Stomach (tissue), 9 donors: ENCODE results near the gene PSORS1C2. TPM values are rescaled to one million over a fixed set of nuclear protein-coding genes. Genes with fewer than 3 reads are reported as not detected.
A peak's percentile ranks its signal among the peaks of the same experiment; 100 is the strongest.

Experiments
- DNase-seq, 2 donors: peaks; one replicate each; pipeline versions ENCODE4 v3.0.0 to v3.0.0-alpha.2; 2013 to 2019
- H3K27ac ChIP-seq, 5 donors: fragments of 200-600 bp in 4 of 5; sonication (generic) in 4 of 5; one replicate each; pipeline ENCODE4 v1.5.1; 2013 to 2019; ENCODE audit warnings: mild to moderate bottlenecking in 1 of 5, moderate library complexity in 1 of 5
- H3K27me3 ChIP-seq, 3 donors: fragments of 200-600 bp; sonication (generic); one replicate each; pipeline ENCODE4 v1.5.1; 2017 to 2019; ENCODE audit warnings: mixed run types in 1 of 3
- H3K36me3 ChIP-seq, 4 donors: fragments of 200-600 bp; sonication (generic); 1 replicate in 3 of 4; 2 replicates in 1 of 4; pipeline ENCODE4 v1.5.1; 2016 to 2019
- H3K4me1 ChIP-seq, 4 donors: fragments of 200-600 bp; sonication (generic); one replicate each; pipeline ENCODE4 v1.5.1; 2016 to 2019
- H3K4me3 ChIP-seq, 4 donors: fragments of 200-600 bp; sonication (generic) in 3 of 4; one replicate each; pipeline ENCODE4 v1.5.1; 2016 to 2019; ENCODE audit warnings: mild to moderate bottlenecking in 1 of 4
- H3K9me3 ChIP-seq, 4 donors: fragments of 200-600 bp; sonication (generic); one replicate each; pipeline ENCODE4 v1.5.1; 2016 to 2019
- EP300 ChIP-seq: sonication (generic); formaldehyde crosslinking; IDR thresholded peaks from one replicate; pipeline ENCODE4 v1.6.1; 2017; ENCODE audit warnings: antibody characterized with exemption
- POLR2A ChIP-seq, 4 donors: fragments of 450-650 bp; IDR thresholded peaks; one replicate each; pipeline ENCODE4 v1.6.1; 2016; ENCODE audit warnings: antibody characterized with exemption in 4 of 4, control low read depth in 2 of 4, mild to moderate bottlenecking in 1 of 4, moderate library complexity in 1 of 4
- POLR2AphosphoS5 ChIP-seq, 3 donors: sonication (generic); formaldehyde crosslinking; IDR thresholded peaks; one replicate each; pipeline ENCODE4 v1.6.1; 2016; ENCODE audit warnings: antibody characterized with exemption in 3 of 3
- WGBS, 5 donors: extraction: QIAGEN DNeasy Blood & Tissue Kit in 3 of 5; methylation state at CpG; one replicate each; pipeline versions ENCODE4 v1.1.5 to v1.1.7; 2013 to 2018; 5-methylcytosine and 5-hydroxymethylcytosine counted together
- intact Hi-C: fragments of 100-400 bp; cut with DNase I; formaldehyde crosslinking; loops from one replicate; pipeline ENCODE4 v1.15.1; 2023; ENCODE audit warnings: low total_unique reads
- polyA plus RNA-seq, 3 donors: library from polyadenylated mRNA; stranded (reverse); fragments of 200-250 nt; gene quantifications; one replicate each; pipeline ENCODE4 v1.2.3, GENCODE V29; 2013
- total RNA-seq, 5 donors: library from RNA; depleted of rRNA; stranded (reverse); fragments of >200 nt; gene quantifications; one replicate each; pipeline versions ENCODE4 v1.1.0 to v1.2.3, GENCODE V29; 2014 to 2016
- TF ChIP-seq, protein P1 (sequence below), 7 experiments: fragments of 450-650 bp in 4 of 7; fragments of 200-600 bp in 3 of 7; sonication (generic) in 3 of 7; IDR thresholded peaks; one replicate each; pipeline ENCODE4 v1.5.1; 2016 to 2019; ENCODE audit warnings: antibody characterized with exemption in 7 of 7, control low read depth in 2 of 7, mild to moderate bottlenecking in 1 of 7
- donor health status: healthy with polysubstance abuse.
- donor health status: Bipolar disorder and iron deficiency.
- donor health status: healthy.

The PSORS1C2 gene
- total and polyA plus RNA-seq, 8 donors, result 0.73 to 1.6 TPM; not detected in 6

DNA sequence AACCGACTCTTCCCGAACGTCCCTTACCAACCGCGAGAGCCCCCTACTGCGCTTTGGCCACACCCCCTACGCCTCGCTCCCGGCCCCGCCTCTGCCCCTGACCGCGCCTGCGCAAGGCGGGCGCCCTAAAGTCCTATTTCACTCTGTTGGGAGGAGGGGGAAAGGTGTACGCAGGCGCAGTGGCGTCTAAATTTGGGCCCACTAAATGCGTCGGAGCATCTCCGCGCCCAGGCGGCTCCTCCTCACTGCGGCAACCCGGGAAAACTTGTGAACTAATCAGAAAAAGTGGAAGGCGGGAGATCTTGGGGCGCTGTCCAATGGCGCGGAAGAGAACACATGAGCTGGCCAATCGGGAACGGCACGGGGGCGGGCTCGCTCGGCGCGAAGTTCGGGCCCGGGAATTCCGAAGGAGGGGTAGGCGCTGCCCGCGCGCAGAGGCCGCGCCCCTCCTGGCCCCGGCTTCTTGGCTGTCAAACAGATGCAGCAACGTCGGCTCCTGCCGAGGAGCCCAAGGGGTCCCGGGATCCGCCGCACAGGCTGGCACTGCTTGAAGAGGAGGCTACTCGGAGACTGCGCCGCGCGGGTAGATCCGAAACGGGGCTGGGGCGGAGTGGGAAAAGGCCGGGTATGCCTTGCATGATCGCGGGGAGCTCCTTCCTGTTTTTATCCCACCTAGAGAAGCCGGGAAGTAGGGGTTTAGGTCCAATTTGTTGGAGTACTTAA lies 19.4 kb upstream of the PSORS1C2 start, which contains the start of gene TCF19:
TCF19 (plus strand) TSS at position 450 of the 723 bp plus-strand sequence. CDS start 881 bp downstream, outside the sequence.
- Histone ChIP-seq H3K4me3 (peak within 1 kb of the TSS; percentile 65 to 79 (median 75)), H3K36me3 (peaks cover 3 to 52% (median 45%) of the 10 kb centered on the region in 4 donors), H3K9me3 (no peaks in the 10 kb centered on the region), H3K4me1 (peaks cover 18 to 44% (median 23%) of the 10 kb centered on the region in 4 donors), H3K27me3 (no peaks in the 10 kb centered on the region), H3K27ac (peak within 1 kb of the TSS; percentile 80 to 86 (median 84))
- peak; percentile 99 to 100 for DNase-seq
- intact Hi-C loops, result no loop called here
- WGBS, 5 donors, result 0% methylated on average over 50 to 65 of the region's 65 CpGs
- TF ChIP-seq, protein P1, sequence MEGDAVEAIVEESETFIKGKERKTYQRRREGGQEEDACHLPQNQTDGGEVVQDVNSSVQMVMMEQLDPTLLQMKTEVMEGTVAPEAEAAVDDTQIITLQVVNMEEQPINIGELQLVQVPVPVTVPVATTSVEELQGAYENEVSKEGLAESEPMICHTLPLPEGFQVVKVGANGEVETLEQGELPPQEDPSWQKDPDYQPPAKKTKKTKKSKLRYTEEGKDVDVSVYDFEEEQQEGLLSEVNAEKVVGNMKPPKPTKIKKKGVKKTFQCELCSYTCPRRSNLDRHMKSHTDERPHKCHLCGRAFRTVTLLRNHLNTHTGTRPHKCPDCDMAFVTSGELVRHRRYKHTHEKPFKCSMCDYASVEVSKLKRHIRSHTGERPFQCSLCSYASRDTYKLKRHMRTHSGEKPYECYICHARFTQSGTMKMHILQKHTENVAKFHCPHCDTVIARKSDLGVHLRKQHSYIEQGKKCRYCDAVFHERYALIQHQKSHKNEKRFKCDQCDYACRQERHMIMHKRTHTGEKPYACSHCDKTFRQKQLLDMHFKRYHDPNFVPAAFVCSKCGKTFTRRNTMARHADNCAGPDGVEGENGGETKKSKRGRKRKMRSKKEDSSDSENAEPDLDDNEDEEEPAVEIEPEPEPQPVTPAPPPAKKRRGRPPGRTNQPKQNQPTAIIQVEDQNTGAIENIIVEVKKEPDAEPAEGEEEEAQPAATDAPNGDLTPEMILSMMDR (IDR thresholded peaks at IDR 0.05), result no peak
- peak; percentile 30 to 88 (median 66) for TF ChIP-seq POLR2AphosphoS5 (IDR thresholded peaks at IDR 0.05)

GRCh38 chr6:31157513-31158139 lies 18.8 kb upstream of the PSORS1C2 start, which contains the start of gene CCHCR1:
Gene CCHCR1 (minus strand): TSS chr6:31157802. CDS start chr6:31157600, 202 bp downstream.
- DNase-seq, result no peak
- 5 to 11% (median 6%) methylated on average over 14 of the region's 14 CpGs for WGBS, 5 donors
- Histone ChIP-seq H3K36me3 (peaks cover 3 to 49% (median 39%) of the 10 kb centered on the region in 4 donors), H3K4me1 (peaks cover 18 to 44% (median 23%) of the 10 kb centered on the region in 4 donors), H3K4me3 (peak within 1 kb of the TSS; percentile 65 to 79 (median 75)), H3K9me3 (no peaks in the 10 kb centered on the region), H3K27ac (peak within 1 kb of the TSS; percentile 80 to 86 (median 84)), H3K27me3 (no peaks in the 10 kb centered on the region)
- intact Hi-C loops, result no loop called here
- TF ChIP-seq, protein P1 (IDR thresholded peaks at IDR 0.05), result no peak
- TF ChIP-seq POLR2AphosphoS5 (IDR thresholded peaks at IDR 0.05), result no peak

- Histone ChIP-seq H3K4me3 (no peak overlapping the region), H3K36me3 (peaks cover 3 to 39% (median 30%) of the 10 kb centered on the region in 4 donors), H3K9me3 (no peaks in the 10 kb centered on the region), H3K27me3 (no peaks in the 10 kb centered on the region), H3K27ac (no peak overlapping the region), H3K4me1 (peaks cover 18 to 43% (median 23%) of the 10 kb centered on the region in 4 donors)
- intact Hi-C loops, result no loop called here
- TF ChIP-seq POLR2A (IDR thresholded peaks at IDR 0.05), result no peak
- TF ChIP-seq POLR2AphosphoS5 (IDR thresholded peaks at IDR 0.05), result no peak
- TF ChIP-seq, protein P1 (IDR thresholded peaks at IDR 0.05), result no peak
- TF ChIP-seq EP300, result no peak
- WGBS, 5 donors, result 92 to 96% (median 94%) methylated on average over 7 of the region's 7 CpGs
- no peak for DNase-seq
Measured at GRCh38 chr6:31156641-31157040, 17.8 kb upstream of the PSORS1C2 start.

DNA sequence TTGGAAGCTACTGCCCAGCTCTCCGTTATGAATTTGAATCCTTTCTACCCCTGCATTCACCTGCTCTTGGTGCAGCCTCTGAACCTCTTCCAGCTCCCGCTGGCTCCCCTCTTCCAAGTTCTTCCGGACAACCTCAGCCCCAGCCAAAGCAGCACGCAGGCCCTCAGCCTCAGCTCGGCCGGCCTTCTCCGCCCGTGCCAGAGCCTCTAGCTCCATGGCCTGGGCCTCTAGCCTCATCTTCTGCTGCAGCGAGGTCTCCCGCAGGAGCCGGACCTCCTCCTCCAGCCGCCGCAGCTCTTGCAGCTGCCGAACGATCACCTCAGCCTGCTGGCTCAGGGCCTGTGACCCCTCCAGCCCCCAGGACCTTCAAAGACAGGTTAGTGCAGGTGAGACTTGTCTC lies 15.6 kb upstream of the PSORS1C2 start:
- H3K36me3 ChIP-seq, result peaks cover 10 to 55% (median 45%) of the 10 kb centered on the region in 4 donors
- DNase-seq, result no peak
- peaks cover 12 to 23% (median 18%) of the 10 kb centered on the region in 4 donors for H3K4me1 ChIP-seq
- H3K4me3 ChIP-seq, result no peak overlapping the region
- WGBS, 5 donors, result 83 to 99% (median 97%) methylated on average over 14 to 15 of the region's 15 CpGs
- intact Hi-C loops, result no loop called here
- TF ChIP-seq POLR2A (IDR thresholded peaks at IDR 0.05) (no peak), POLR2AphosphoS5 (IDR thresholded peaks at IDR 0.05) (no peak), EP300 (no peak)
- TF ChIP-seq, protein P1 (IDR thresholded peaks at IDR 0.05), result no peak
- H3K27me3 ChIP-seq, result no peaks in the 10 kb centered on the region
- H3K9me3 ChIP-seq, result no peaks in the 10 kb centered on the region
- H3K27ac ChIP-seq, result no peak overlapping the region
